T-helper 1 cell treated with Interleukin-12 subunit alpha and Interleukin-12 subunit beta and Interleukin-4 antibody, amounts not matched to agents 30 μg/mL and 1 μg/mL, for 36 hours (primary cell): ENCODE data around the gene TTC19.

ENCODE experiments used
- H3K27ac Mint-ChIP-seq: one replicate; pipeline ENCODE4 v1.8.0; 2021; ENCODE audit warnings: mild to moderate bottlenecking, mixed read lengths
- H3K27me3 Mint-ChIP-seq: one replicate; pipeline ENCODE4 v1.8.0; 2021; ENCODE audit warnings: low read depth, mixed read lengths
- H3K36me3 Mint-ChIP-seq: one replicate; pipeline ENCODE4 v1.8.0; 2021; ENCODE audit warnings: low read depth, mixed read lengths
- H3K4me1 Mint-ChIP-seq: one replicate; pipeline ENCODE4 v1.8.0; 2021; ENCODE audit warnings: low read depth, mixed read lengths
- H3K4me3 Mint-ChIP-seq: one replicate; pipeline ENCODE4 v1.8.0; 2021; ENCODE audit warnings: mild to moderate bottlenecking, moderate library complexity, mixed read lengths
- H3K9me3 Mint-ChIP-seq: one replicate; pipeline ENCODE4 v1.8.0; 2021; ENCODE audit warnings: mixed read lengths

Gene TTC19

DNA sequence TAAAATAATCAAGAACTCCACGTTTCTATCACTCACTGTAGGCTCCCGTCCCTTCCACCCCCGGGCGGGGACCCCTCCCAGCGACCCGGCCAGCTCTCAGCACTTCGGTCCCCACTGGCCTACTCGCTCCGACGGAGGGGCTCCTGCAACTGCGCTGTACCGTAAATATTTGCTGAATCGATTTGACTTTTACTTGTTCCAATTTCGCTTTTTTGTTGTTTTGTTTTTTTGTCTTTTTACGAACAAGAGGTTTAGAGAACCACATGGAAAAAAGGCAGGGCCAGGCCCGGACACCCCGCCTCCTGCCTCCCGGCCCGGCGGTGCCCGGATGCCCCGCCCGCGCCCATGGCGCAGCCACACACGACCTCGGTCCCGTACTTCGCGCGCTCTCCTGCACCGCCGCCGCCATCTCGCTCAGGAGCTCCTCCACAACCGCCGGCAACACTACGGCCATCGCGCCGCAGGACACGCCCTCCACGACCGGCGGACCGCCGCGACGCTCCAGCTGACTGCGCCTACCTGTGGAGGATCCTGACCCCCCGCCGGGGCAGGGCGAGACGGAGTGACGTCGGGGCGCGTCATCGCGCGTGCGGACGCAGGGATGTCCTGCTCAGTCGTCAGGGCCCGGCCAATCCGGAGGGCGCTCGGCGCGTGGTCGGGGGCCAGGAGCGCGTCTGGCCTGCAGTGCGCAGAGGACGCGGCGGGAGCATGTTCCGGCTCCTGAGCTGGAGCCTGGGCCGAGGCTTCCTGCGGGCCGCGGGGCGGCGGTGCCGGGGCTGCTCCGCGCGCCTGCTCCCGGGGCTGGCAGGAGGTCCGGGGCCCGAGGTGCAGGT, at the start of gene TTC19, which contains the start of gene ZSWIM7:
Gene TTC19 (plus strand): TSS at position 684 of the 833 bp plus-strand sequence. CDS start 25 bp downstream, at position 709.
Gene ZSWIM7 (minus strand): TSS at position 564 of the 833 bp plus-strand sequence. CDS start 110 bp downstream, at position 454.
- Mint-ChIP-seq H3K9me3 (no peaks in the 10 kb centered on the region), H3K4me3 (peak within 1 kb of the TSS; percentile 99), H3K4me1 (peaks cover 22% of the 10 kb centered on the region), H3K36me3 (peaks cover 31% of the 10 kb centered on the region), H3K27ac (peak within 1 kb of the TSS; percentile 99), H3K27me3 (no peaks in the 10 kb centered on the region)

- Mint-ChIP-seq H3K4me3 (no peak overlapping the region), H3K4me1 (peaks cover 1% of the 10 kb centered on the region), H3K27me3 (peaks cover 58% of the 10 kb centered on the region), H3K36me3 (no peaks in the 10 kb centered on the region), H3K27ac (no peak overlapping the region), H3K9me3 (no peaks in the 10 kb centered on the region)
These were observed 48.1 kb upstream of the TTC19 start for GRCh38 chr17:15951368-15952047.

DNA sequence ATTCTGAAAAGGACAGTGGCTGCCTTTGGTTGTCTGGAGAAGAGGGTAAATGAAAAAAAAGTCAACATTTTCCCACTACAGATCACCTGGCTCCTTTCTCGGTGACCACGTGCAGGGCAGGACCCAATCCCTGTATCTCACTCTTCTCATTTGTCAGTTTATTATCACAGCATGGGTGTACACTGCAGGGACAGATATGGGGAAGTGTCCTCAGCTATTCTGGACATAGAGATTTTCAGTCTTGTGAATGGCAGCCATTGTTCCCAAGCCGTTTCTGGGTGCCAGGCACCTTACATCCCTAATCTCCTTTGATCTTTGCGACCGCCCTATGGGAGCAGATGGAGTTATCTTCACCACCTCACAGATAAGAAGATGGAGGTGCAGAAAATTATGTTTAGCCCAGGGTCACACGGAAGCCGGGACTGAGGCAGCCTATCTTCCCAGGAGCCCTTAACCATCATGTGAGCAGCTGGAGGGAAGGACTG, 47.5 kb upstream of the TTC19 start:
- H3K9me3 Mint-ChIP-seq: no peaks in the 10 kb centered on the region
- H3K4me1 Mint-ChIP-seq: peaks cover 5% of the 10 kb centered on the region
- no peak overlapping the region for H3K27ac Mint-ChIP-seq
- H3K4me3 Mint-ChIP-seq: no peak overlapping the region
- H3K27me3 Mint-ChIP-seq: peaks cover 58% of the 10 kb centered on the region
- no peaks in the 10 kb centered on the region for H3K36me3 Mint-ChIP-seq

DNA sequence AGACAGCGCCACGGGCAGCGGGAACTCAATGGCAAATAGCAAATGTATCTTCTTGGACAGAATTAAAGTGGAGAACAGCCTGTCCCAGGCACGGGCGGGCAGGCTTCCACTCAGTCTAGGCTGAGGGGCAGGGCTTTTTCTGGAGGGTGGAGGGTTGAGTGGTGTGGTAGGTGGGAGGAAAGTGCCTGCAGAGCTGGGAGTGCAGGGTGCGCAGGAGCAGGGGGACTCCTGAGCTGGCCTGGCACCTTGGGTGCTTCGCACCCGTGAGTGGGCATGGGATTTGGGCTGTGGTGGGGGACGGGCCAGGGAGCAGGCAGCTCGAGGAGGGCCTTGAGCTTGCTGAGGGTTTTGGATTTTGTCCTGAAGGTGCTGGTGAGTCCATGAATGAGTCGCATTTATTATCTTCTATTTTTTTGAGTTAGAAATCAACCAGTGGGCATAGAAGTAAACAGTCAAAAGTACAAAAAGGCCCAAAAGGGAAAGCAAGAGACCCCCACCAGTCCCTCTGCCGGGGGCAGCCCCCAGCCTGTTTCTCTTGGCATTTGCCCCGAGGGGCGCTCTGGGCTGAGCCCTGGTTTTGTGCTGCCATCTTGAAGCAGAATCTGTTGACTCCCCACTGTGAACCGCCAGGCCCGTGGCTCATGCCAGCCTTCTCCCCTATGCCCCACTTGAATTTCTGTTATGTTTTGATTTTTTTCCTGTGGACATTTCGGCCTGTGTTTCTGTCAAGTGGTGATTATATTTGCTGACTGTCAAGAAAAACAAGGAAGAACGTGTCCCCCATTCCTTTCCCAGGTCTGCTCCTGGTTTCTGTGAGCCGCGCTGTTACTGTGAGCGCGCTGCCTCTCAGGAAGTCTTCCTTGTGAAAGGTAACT, 46.5 kb upstream of the TTC19 start:
- peaks cover 7% of the 10 kb centered on the region for H3K4me1 Mint-ChIP-seq

GRCh38 chr17:15954222-15954621, 45.4 kb upstream of the TTC19 start:
- no peaks in the 10 kb centered on the region for H3K9me3 Mint-ChIP-seq
- H3K4me3 Mint-ChIP-seq: no peak overlapping the region
- H3K27me3 Mint-ChIP-seq: peaks cover 68% of the 10 kb centered on the region
- H3K4me1 Mint-ChIP-seq: peaks cover 16% of the 10 kb centered on the region
- no peak overlapping the region for H3K27ac Mint-ChIP-seq
- no peaks in the 10 kb centered on the region for H3K36me3 Mint-ChIP-seq

More for the DNA sequence above, 46.5 kb upstream of the TTC19 start:
- H3K4me3 Mint-ChIP-seq: no peak overlapping the region
- H3K27ac Mint-ChIP-seq: no peak overlapping the region
- no peaks in the 10 kb centered on the region for H3K9me3 Mint-ChIP-seq
- H3K27me3 Mint-ChIP-seq: peaks cover 60% of the 10 kb centered on the region
- no peaks in the 10 kb centered on the region for H3K36me3 Mint-ChIP-seq

- no peak overlapping the region for H3K4me3 Mint-ChIP-seq
- no peaks in the 10 kb centered on the region for H3K9me3 Mint-ChIP-seq
- peaks cover 19% of the 10 kb centered on the region for H3K4me1 Mint-ChIP-seq
- no peak overlapping the region for H3K27ac Mint-ChIP-seq
- peaks cover 52% of the 10 kb centered on the region for H3K27me3 Mint-ChIP-seq
- H3K36me3 Mint-ChIP-seq: no peaks in the 10 kb centered on the region
These were observed 43.7 kb upstream of the TTC19 start for GRCh38 chr17:15955793-15956541.

- H3K9me3 Mint-ChIP-seq: no peaks in the 10 kb centered on the region
- no peak overlapping the region for H3K4me3 Mint-ChIP-seq
- peaks cover 58% of the 10 kb centered on the region for H3K27me3 Mint-ChIP-seq
- no peak overlapping the region for H3K27ac Mint-ChIP-seq
- H3K4me1 Mint-ChIP-seq: peaks cover 19% of the 10 kb centered on the region
- H3K36me3 Mint-ChIP-seq: no peaks in the 10 kb centered on the region
These were observed 42.4 kb upstream of the TTC19 start for GRCh38 chr17:15957206-15957605.

GRCh38 chr17:15957608-15958307, 41.9 kb upstream of the TTC19 start:
- no peaks in the 10 kb centered on the region for H3K9me3 Mint-ChIP-seq
- H3K36me3 Mint-ChIP-seq: no peaks in the 10 kb centered on the region
- no peak overlapping the region for H3K4me3 Mint-ChIP-seq
- H3K4me1 Mint-ChIP-seq: peaks cover 19% of the 10 kb centered on the region
- no peak overlapping the region for H3K27ac Mint-ChIP-seq
- peaks cover 54% of the 10 kb centered on the region for H3K27me3 Mint-ChIP-seq

GRCh38 chr17:15958484-15958854, 41.2 kb upstream of the TTC19 start:
- Mint-ChIP-seq H3K4me3 (no peak overlapping the region), H3K27me3 (peaks cover 56% of the 10 kb centered on the region), H3K36me3 (no peaks in the 10 kb centered on the region), H3K9me3 (no peaks in the 10 kb centered on the region), H3K27ac (no peak overlapping the region), H3K4me1 (peaks cover 18% of the 10 kb centered on the region)

DNA sequence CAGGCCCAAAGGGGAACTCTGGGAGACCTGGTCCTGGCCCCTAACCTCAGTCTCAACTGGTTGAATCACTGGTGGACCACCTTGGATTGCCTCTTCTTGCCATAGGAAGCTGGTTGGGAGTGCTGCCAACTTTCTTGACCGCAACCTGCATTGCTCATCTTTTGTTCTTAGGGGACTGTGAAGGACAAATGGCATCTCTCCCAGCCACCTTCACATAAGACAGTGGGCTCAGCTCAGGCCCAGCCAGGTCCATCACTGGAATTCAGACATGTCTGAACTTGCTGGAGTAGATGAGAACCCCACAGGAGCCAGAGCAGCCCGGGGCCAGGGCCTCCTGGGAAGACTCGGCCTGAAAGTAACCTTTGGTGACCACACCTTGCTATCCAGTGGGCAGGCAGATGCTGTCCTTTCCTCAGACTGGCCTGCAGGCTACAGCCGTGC, 35.9 kb upstream of the TTC19 start:
- Mint-ChIP-seq H3K27ac (no peak overlapping the region), H3K9me3 (no peaks in the 10 kb centered on the region), H3K27me3 (peaks cover 53% of the 10 kb centered on the region), H3K4me1 (peaks cover 8% of the 10 kb centered on the region), H3K36me3 (no peaks in the 10 kb centered on the region), H3K4me3 (no peak overlapping the region)

DNA sequence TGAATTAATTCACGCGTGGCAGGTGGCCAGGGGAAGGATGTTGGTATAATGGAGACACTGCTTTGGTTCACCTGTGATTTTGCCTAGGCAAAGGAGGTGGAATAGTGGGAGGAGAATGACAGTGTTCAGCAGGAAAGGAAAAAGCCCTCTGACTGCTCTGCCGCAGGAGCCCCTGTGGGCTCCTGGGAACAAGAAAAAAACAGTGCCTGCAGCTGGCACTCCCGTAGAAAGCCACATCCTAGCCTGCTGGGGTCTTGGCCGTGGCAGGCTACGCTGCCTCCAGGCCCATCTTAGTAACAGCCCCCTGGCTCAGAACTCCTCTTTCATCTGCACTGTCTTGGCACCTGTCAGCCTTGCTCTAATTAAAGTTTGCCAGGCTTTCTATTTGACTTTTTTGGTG, 34.1 kb upstream of the TTC19 start:
- no peaks in the 10 kb centered on the region for H3K4me1 Mint-ChIP-seq
- H3K27ac Mint-ChIP-seq: no peak overlapping the region
- H3K4me3 Mint-ChIP-seq: no peak overlapping the region
- H3K9me3 Mint-ChIP-seq: no peaks in the 10 kb centered on the region
- H3K27me3 Mint-ChIP-seq: peaks cover 58% of the 10 kb centered on the region
- no peaks in the 10 kb centered on the region for H3K36me3 Mint-ChIP-seq

DNA sequence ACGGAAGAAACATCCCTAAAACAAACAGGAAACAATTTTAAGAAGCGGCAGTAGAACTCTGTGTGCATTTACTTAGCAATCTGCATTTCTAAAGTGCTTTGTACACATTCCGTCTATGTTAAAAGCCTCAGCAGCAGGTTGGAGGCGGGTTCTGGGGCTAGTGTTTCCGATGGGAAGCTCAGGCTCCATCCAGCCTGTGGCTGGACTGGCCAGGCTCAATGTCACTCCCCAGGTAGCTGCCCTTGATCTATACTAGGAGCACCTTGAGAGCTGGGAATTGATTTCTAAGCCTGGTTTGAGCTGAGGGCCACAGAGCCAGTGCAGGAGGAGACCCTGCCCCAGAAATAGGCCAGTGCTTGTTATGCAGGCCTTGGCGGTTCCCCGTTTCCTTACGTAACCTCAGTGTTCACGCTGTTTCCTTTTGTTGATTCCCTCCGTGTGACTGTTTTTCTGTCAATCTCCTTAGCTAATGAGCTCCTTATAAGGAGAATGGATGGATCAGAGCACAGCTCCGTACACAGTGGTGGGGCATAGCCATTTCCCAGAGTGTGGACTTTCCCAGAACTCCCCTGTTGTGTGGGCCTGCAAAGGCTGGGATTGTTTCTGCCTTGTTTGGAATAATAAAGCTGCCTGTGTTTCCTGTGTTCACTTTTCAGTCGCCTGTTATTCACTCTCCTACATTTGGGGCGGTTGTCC, 33.3 kb upstream of the TTC19 start:
- H3K4me3 Mint-ChIP-seq: no peak overlapping the region
- no peak overlapping the region for H3K27ac Mint-ChIP-seq

GRCh38 chr17:15966879-15967248, 32.8 kb upstream of the TTC19 start:
- H3K4me3 Mint-ChIP-seq: no peak overlapping the region
- no peaks in the 10 kb centered on the region for H3K4me1 Mint-ChIP-seq
- no peaks in the 10 kb centered on the region for H3K9me3 Mint-ChIP-seq
- H3K36me3 Mint-ChIP-seq: no peaks in the 10 kb centered on the region
- no peak overlapping the region for H3K27ac Mint-ChIP-seq
- peaks cover 58% of the 10 kb centered on the region for H3K27me3 Mint-ChIP-seq

More for the DNA sequence above, 33.3 kb upstream of the TTC19 start:
- Mint-ChIP-seq H3K36me3 (no peaks in the 10 kb centered on the region), H3K9me3 (no peaks in the 10 kb centered on the region), H3K4me1 (no peaks in the 10 kb centered on the region), H3K27me3 (peaks cover 61% of the 10 kb centered on the region)
